Stimulated activated CD8-positive, alpha-beta memory T cell treated with anti-CD3 and anti-CD28 coated beads, Interleukin-7, amount 100 ng/mL, for 24 hours (primary cell): ENCODE measurements around the gene CEACAM21.

Experiments used
- DNase-seq: peaks from one replicate; pipeline ENCODE4 v3.0.0-alpha.2; 2020; ENCODE audit warnings: low read depth

Gene CEACAM21

GRCh38 chr19:41587101-41587837, 11.3 kb downstream of the CEACAM21 start:
- no peak for DNase-seq

- no peak for DNase-seq
Measured at GRCh38 chr19:41587838-41588210, 11.9 kb downstream of the CEACAM21 start.

- DNase-seq = no peak
Measured at GRCh38 chr19:41588497-41589209, 12.7 kb downstream of the CEACAM21 start.

GRCh38 chr19:41589371-41589770, 13.4 kb downstream of the CEACAM21 start:
- no peak for DNase-seq

- no peak for DNase-seq
Measured at GRCh38 chr19:41590936-41591335, 15.0 kb downstream of the CEACAM21 start.

- DNase-seq = no peak
Measured at GRCh38 chr19:41591951-41592562, 16.1 kb downstream of the CEACAM21 start.

GRCh38 chr19:41595258-41595889, 19.4 kb downstream of the CEACAM21 start:
- DNase-seq = peak; percentile 33

GRCh38 chr19:41595890-41596280, 19.9 kb downstream of the CEACAM21 start:
- no peak for DNase-seq

- DNase-seq = peak; percentile 43
Measured at GRCh38 chr19:41597600-41598041, 21.7 kb downstream of the CEACAM21 start.

GRCh38 chr19:41599175-41599966, 23.4 kb downstream of the CEACAM21 start:
- DNase-seq = no peak

GRCh38 chr19:41601771-41602170, 25.8 kb downstream of the CEACAM21 start:
- no peak for DNase-seq

- no peak for DNase-seq
Measured at GRCh38 chr19:41604831-41605230, 28.9 kb downstream of the CEACAM21 start.

GRCh38 chr19:41606215-41606837, 30.4 kb downstream of the CEACAM21 start:
- no peak for DNase-seq

- no peak for DNase-seq
Measured at GRCh38 chr19:41607668-41608067, 31.7 kb downstream of the CEACAM21 start.

GRCh38 chr19:41610789-41611188, 34.8 kb downstream of the CEACAM21 start:
- DNase-seq = no peak

GRCh38 chr19:41612483-41612882, 36.5 kb downstream of the CEACAM21 start:
- no peak for DNase-seq

GRCh38 chr19:41615207-41615606, 39.2 kb downstream of the CEACAM21 start:
- no peak for DNase-seq

- no peak for DNase-seq
Measured at GRCh38 chr19:41616792-41617621, 41.0 kb downstream of the CEACAM21 start.

- DNase-seq = no peak
Measured at GRCh38 chr19:41617941-41618730, 42.2 kb downstream of the CEACAM21 start.
